Natural killer cell (primary cell): Measurements from ENCODE around the gene BNIP5. TPM values are rescaled to one million over a fixed set of nuclear protein-coding genes. Genes with fewer than 3 reads are reported as not detected.
A peak's percentile ranks its signal among the peaks of the same experiment; 100 is the strongest.

Experiments used
- ATAC-seq, 3 donors: fragments of 150-1000 bp in 2 of 3; fragments of 200-7000 bp in 1 of 3; cut with Tn5 transposase; 1 replicate in 1 of 3; 2 replicates in 2 of 3; pipeline ENCODE4 v1.10.0; 2021; ENCODE audit warnings: mild to moderate bottlenecking in 2 of 3, moderate library complexity in 2 of 3
- DNase-seq, 2 donors: peaks; one replicate each; pipeline versions ENCODE4 v3.0.0 to v3.0.0-alpha.2; 2013 to 2021; ENCODE audit warnings: mixed read lengths in 1 of 2
- H3K27ac ChIP-seq: one replicate; pipeline ENCODE4 v1.5.1; 2013; ENCODE audit warnings: mild to moderate bottlenecking, low read length
- H3K27me3 ChIP-seq: one replicate; pipeline ENCODE4 v1.6.1; 2013; ENCODE audit warnings: low read length; ENCODE audit not compliant: control insufficient read depth, insufficient read depth
- H3K36me3 ChIP-seq: one replicate; pipeline ENCODE4 v1.6.1; 2013; ENCODE audit warnings: low read length; ENCODE audit not compliant: control insufficient read depth, insufficient read depth
- H3K4me1 ChIP-seq: one replicate; pipeline ENCODE4 v1.6.1; 2013; ENCODE audit warnings: low read length; ENCODE audit not compliant: control insufficient read depth, insufficient read depth
- H3K4me3 ChIP-seq: one replicate; pipeline ENCODE4 v1.5.1; 2013; ENCODE audit warnings: low read length
- H3K9me3 ChIP-seq: one replicate; pipeline ENCODE4 v1.6.1; 2013; ENCODE audit warnings: low read length; ENCODE audit not compliant: control insufficient read depth, insufficient read depth
- H3K27ac Mint-ChIP-seq, 2 donors: one replicate each; pipeline ENCODE4 v1.8.0; 2022; ENCODE audit warnings: mild to moderate bottlenecking in 2 of 2, mixed read lengths in 2 of 2, moderate library complexity in 1 of 2
- H3K27me3 Mint-ChIP-seq, 2 donors: one replicate each; pipeline ENCODE4 v1.8.0; 2022; ENCODE audit warnings: low read depth in 2 of 2, mixed read lengths in 2 of 2
- H3K36me3 Mint-ChIP-seq: one replicate; pipeline ENCODE4 v1.8.0; 2022; ENCODE audit warnings: mixed read lengths
- H3K4me1 Mint-ChIP-seq, 2 donors: one replicate each; pipeline ENCODE4 v1.8.0; 2022; ENCODE audit warnings: mixed read lengths in 2 of 2
- H3K4me3 Mint-ChIP-seq: one replicate; pipeline ENCODE4 v1.8.0; 2022; ENCODE audit warnings: mild to moderate bottlenecking, moderate library complexity, mixed read lengths
- H3K9me3 Mint-ChIP-seq, 2 donors: one replicate each; pipeline ENCODE4 v1.8.0; 2022; ENCODE audit warnings: mixed read lengths in 2 of 2
- CTCF ChIP-seq: fragments of 200-600 bp; IDR thresholded peaks from one replicate; pipeline ENCODE4 v1.8.0; 2022; ENCODE audit warnings: antibody characterized with exemption
- WGBS: methylation state at CpG from one replicate; pipeline ENCODE4 v1.1.7; 2013; ENCODE audit warnings: missing lambda C conversion rate; ENCODE audit not compliant: insufficient coverage; 5-methylcytosine and 5-hydroxymethylcytosine counted together
- intact Hi-C: fragments of 100-400 bp; cut with micrococcal nuclease; formaldehyde crosslinking; loops from one replicate; pipeline ENCODE4 v1.14.2; 2022
- total RNA-seq, 4 donors: library from RNA; stranded (reverse); fragments of 120-200 nt in 1 of 4; gene quantifications; one replicate each; pipeline versions ENCODE4 v1.2.3 to v1.2.4, GENCODE V29; 2013 to 2022

BNIP5 gene
- total RNA-seq, 3 donors from 2014 or later (not counting 1 experiment from before 2014, with no cell fraction given): not detected

- Mint-ChIP-seq H3K4me3 (no peak overlapping the region), H3K27me3 (peaks cover 16 to 17% of the 10 kb centered on the region in 2 donors), H3K4me1 (no peaks in the 10 kb centered on the region), H3K36me3 (no peaks in the 10 kb centered on the region), H3K9me3 (no peaks in the 10 kb centered on the region), H3K27ac (no peak overlapping the region)
- no peaks in the 10 kb centered on the region for H3K4me1 ChIP-seq
- intact Hi-C loops: no loop called here
- ATAC-seq (no peak), DNase-seq (no peak)
- no peak overlapping the region for H3K27ac ChIP-seq
- no peaks in the 10 kb centered on the region for H3K27me3 ChIP-seq
- 88% methylated on average over 8 of the region's 8 CpGs for WGBS
- H3K9me3 ChIP-seq: no peaks in the 10 kb centered on the region
- no peak for TF ChIP-seq CTCF
- H3K4me3 ChIP-seq: no peak overlapping the region
- no peaks in the 10 kb centered on the region for H3K36me3 ChIP-seq
Observed at GRCh38 chr6:36272234-36272633, 64.5 kb downstream of the BNIP5 start.

- TF ChIP-seq CTCF: no peak
- peak in 1 of 3 donors; percentile 67 for ATAC-seq
- Histone ChIP-seq H3K4me3 (no peak within 1 kb of the TSS), H3K27me3 (no peaks in the 10 kb centered on the region), H3K36me3 (no peaks in the 10 kb centered on the region), H3K27ac (no peak within 1 kb of the TSS), H3K4me1 (no peaks in the 10 kb centered on the region), H3K9me3 (peaks cover 4% of the 10 kb centered on the region)
- Mint-ChIP-seq H3K27me3 (peaks cover 13 to 17% of the 10 kb centered on the region in 2 donors), H3K27ac (no peak within 1 kb of the TSS), H3K4me3 (no peak within 1 kb of the TSS), H3K36me3 (peaks cover 6% of the 10 kb centered on the region), H3K4me1 (no peaks in the 10 kb centered on the region), H3K9me3 (peaks cover 0 to 4% of the 10 kb centered on the region in 2 donors)
- 86% methylated on average over 31 of the region's 32 CpGs for WGBS
- intact Hi-C loops: no loop called here
- no peak for DNase-seq
Observed at GRCh38 chr6:36269834-36270705, 66.6 kb downstream of the BNIP5 start, which contains the start of gene PNPLA1. Gene PNPLA1 (plus strand): TSS chr6:36270060. CDS start chr6:36270460, 400 bp downstream.

- Histone ChIP-seq H3K27ac (no peak overlapping the region), H3K9me3 (peaks cover 4% of the 10 kb centered on the region), H3K4me1 (no peaks in the 10 kb centered on the region), H3K27me3 (no peaks in the 10 kb centered on the region), H3K36me3 (no peaks in the 10 kb centered on the region), H3K4me3 (no peak overlapping the region)
- ATAC-seq: no peak
- Mint-ChIP-seq H3K4me3 (no peak overlapping the region), H3K27me3 (peaks cover 13 to 16% of the 10 kb centered on the region in 2 donors), H3K4me1 (no peaks in the 10 kb centered on the region), H3K27ac (no peak overlapping the region), H3K9me3 (peaks cover 0 to 4% of the 10 kb centered on the region in 2 donors), H3K36me3 (peaks cover 6% of the 10 kb centered on the region)
- WGBS: 86% methylated on average over 10 of the region's 12 CpGs
- intact Hi-C loops: no loop called here
- TF ChIP-seq CTCF: no peak
- DNase-seq: no peak
Observed at GRCh38 chr6:36268478-36269275, 68.0 kb downstream of the BNIP5 start.
